ENCODE results near the gene DLAT.
"Not testable (repeated sequence)": the region's sequence is repeated elsewhere in the genome, so short reads cannot be mapped to it uniquely, and the experiment has no call there.

DLAT gene

GRCh38 chr11:112050721-112051120, 25.5 kb downstream of the DLAT start:
- no peak for DNase-seq

- DNase-seq = no peak
These were observed 26.6 kb downstream of the DLAT start for GRCh38 chr11:112051768-112052167.

GRCh38 chr11:112057170-112057569, 32.0 kb downstream of the DLAT start:
- DNase-seq = no peak

- DNase-seq = no peak
These were observed 32.9 kb downstream of the DLAT start for GRCh38 chr11:112058103-112058502.

GRCh38 chr11:112062923-112063322, 37.7 kb downstream of the DLAT start:
- no peak for DNase-seq

- peak; percentile 76 to 79 for DNase-seq
These were observed 49.0 kb downstream of the DLAT start, which contains the start of the genes NKAPD1 and PIH1D2 for GRCh38 chr11:112073941-112074811. Gene NKAPD1 (plus strand): TSS chr11:112074299. CDS start chr11:112075575, 1,276 bp downstream. Gene PIH1D2 (minus strand): TSS chr11:112074017. CDS start chr11:112073174, 843 bp downstream.

- no peak for DNase-seq
These were observed 57.5 kb downstream of the DLAT start for GRCh38 chr11:112082729-112083128.

GRCh38 chr11:112085822-112086421, 60.7 kb downstream of the DLAT start:
- no peak for DNase-seq

- peak; percentile 84 to 87 for DNase-seq
These were observed 61.4 kb downstream of the DLAT start, which contains the start of the genes SDHD and TIMM8B for GRCh38 chr11:112086422-112087191. Gene SDHD (plus strand): TSS chr11:112086873. CDS start chr11:112086908, 35 bp downstream. Gene TIMM8B (minus strand): TSS chr11:112086756. CDS start chr11:112086723, 33 bp downstream.

- no peak for DNase-seq
These were observed 62.0 kb downstream of the DLAT start for GRCh38 chr11:112087212-112087611.

GRCh38 chr11:112095302-112095701, 70.1 kb downstream of the DLAT start:
- DNase-seq = not testable (repeated sequence)

GRCh38 chr11:112096194-112096593, 71.0 kb downstream of the DLAT start:
- no peak for DNase-seq

- no peak for DNase-seq
These were observed 72.7 kb downstream of the DLAT start for GRCh38 chr11:112097734-112098528.

GRCh38 chr11:112100462-112100861, 75.3 kb downstream of the DLAT start:
- no peak for DNase-seq

- no peak for DNase-seq
These were observed 78.2 kb downstream of the DLAT start for GRCh38 chr11:112103446-112103845.

GRCh38 chr11:112106070-112106469, 80.9 kb downstream of the DLAT start:
- no peak for DNase-seq
